ENCODE data around the gene FAXDC2.

Gene FAXDC2

DNA sequence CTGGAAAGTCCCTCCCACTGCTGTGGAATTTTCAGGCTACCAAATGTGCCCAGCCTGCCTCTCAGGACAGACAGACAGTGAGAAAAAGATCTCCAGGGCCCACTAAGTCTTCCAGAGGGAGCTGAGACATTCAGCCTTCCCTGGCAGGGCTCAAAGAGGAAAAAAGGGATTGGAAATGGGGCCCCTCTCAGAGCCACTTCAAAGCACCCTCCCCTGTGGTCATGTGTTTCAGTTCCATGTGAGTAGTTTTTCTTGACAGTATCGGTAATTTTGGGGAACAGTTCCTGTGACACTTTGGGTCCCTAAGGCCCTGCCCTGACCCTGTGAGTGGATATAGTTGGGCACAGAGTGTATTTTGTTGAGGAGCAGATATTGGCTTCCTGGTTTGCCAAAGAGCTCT, 70.3 kb downstream of the FAXDC2 start:
- peaks cover 0 to 4% of the 10 kb centered on the region in 2 experiments for H3K36me3 ChIP-seq (ENCODE audit: control insufficient read depth in 1 of 2, insufficient read depth in 2 of 2, low read depth in 1 of 2, low read length in 2 of 2)
- no peak overlapping the region for H3K9ac ChIP-seq (ENCODE audit: low read length)
- no peak overlapping the region for H4K8ac ChIP-seq (ENCODE audit: low read length)
- no peak overlapping the region for H2BK12ac ChIP-seq (ENCODE audit: low read length in 2 of 2)
- no peak overlapping the region for H3K4me3 ChIP-seq (ENCODE audit: insufficient read depth in 1 of 2, low read depth in 1 of 2, low read length in 2 of 2)
- peaks cover 30% of the 10 kb centered on the region for H3K4me1 ChIP-seq (ENCODE audit: control insufficient read depth, insufficient read depth, low read depth, low read length)
- no peak overlapping the region for H2BK5ac ChIP-seq (ENCODE audit: low read depth, low read length, poor library complexity, severe bottlenecking)
- no peak overlapping the region for H3K4me2 ChIP-seq (ENCODE audit: low read length, poor library complexity, severe bottlenecking)
- H4K91ac ChIP-seq (ENCODE audit: low read length) = no peak overlapping the region
- no peak overlapping the region for H3K27ac ChIP-seq (ENCODE audit: low read length, poor library complexity, severe bottlenecking)
- H3K9me3 ChIP-seq (ENCODE audit: control insufficient read depth, low read length) = no peaks in the 10 kb centered on the region
- peaks cover 7% of the 10 kb centered on the region for H3K79me1 ChIP-seq (replicated peaks; ENCODE audit: low read length, poor library complexity, severe bottlenecking)
- H2BK120ac ChIP-seq (ENCODE audit: low read depth, low read length) = no peak overlapping the region
- no peak overlapping the region for H3K14ac ChIP-seq (ENCODE audit: low read length in 2 of 2)
- no peak overlapping the region for H3K18ac ChIP-seq (ENCODE audit: low read depth in 1 of 2, low read length in 2 of 2)
- H3K23ac ChIP-seq (ENCODE audit: low read length in 2 of 2) = no peak overlapping the region
- WGBS = 95% methylated on average over 1 of the region's 1 CpG
- no peak overlapping the region for H2AFZ ChIP-seq (ENCODE audit: low read depth, low read length)
- H3K27me3 ChIP-seq (ENCODE audit: control insufficient read depth in 1 of 2, insufficient read depth in 1 of 2, low read length in 2 of 2) = no peaks in the 10 kb centered on the region
- no peak overlapping the region for H3K4ac ChIP-seq (ENCODE audit: low read depth in 1 of 2, low read length in 2 of 2)
- no peak for DNase-seq
- no peak overlapping the region for H2BK15ac ChIP-seq (ENCODE audit: low read depth, poor library complexity, severe bottlenecking)
- H2AK5ac ChIP-seq (ENCODE audit: low read length, severe bottlenecking) = peak overlapping the region; percentile 53

DNA sequence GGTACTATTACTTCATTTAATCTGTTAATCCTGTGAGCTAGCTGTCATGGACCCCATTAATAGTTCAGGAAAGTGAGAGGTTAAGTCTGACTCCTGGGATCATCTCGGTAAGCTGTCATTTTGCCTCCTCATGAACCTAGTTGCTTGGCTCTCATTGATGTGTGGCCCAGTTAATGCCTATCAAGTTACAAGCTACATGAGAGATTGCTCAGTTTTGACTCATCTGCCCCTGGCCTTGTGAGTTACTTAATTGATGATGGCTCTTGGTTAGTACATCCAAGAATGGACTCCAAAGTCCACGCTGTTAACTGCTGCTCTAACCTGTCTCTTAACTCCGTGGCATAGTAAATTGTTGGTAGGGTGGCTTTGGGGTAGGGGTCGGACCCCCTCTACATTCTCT, 71.3 kb downstream of the FAXDC2 start:
- no peaks in the 10 kb centered on the region for H3K27me3 ChIP-seq (ENCODE audit: control insufficient read depth in 1 of 2, insufficient read depth in 1 of 2, low read length in 2 of 2)
- no peak overlapping the region for H2BK5ac ChIP-seq (ENCODE audit: low read depth, low read length, poor library complexity, severe bottlenecking)
- no peak overlapping the region for H4K91ac ChIP-seq (ENCODE audit: low read length)
- peak; percentile 81 for DNase-seq
- H2BK12ac ChIP-seq (ENCODE audit: low read length in 2 of 2) = no peak overlapping the region
- H3K14ac ChIP-seq (ENCODE audit: low read length in 2 of 2) = no peak overlapping the region
- no peak overlapping the region for H2BK120ac ChIP-seq (ENCODE audit: low read depth, low read length)
- no peak overlapping the region for H3K4ac ChIP-seq (ENCODE audit: low read depth in 1 of 2, low read length in 2 of 2)
- no peak overlapping the region for H3K27ac ChIP-seq (ENCODE audit: low read length, poor library complexity, severe bottlenecking)
- no peak overlapping the region for H2AFZ ChIP-seq (ENCODE audit: low read depth, low read length)
- peaks cover 7% of the 10 kb centered on the region for H3K79me1 ChIP-seq (replicated peaks; ENCODE audit: low read length, poor library complexity, severe bottlenecking)
- no peak overlapping the region for H2AK5ac ChIP-seq (ENCODE audit: low read length, severe bottlenecking)
- H3K18ac ChIP-seq (ENCODE audit: low read depth in 1 of 2, low read length in 2 of 2) = no peak overlapping the region
- no peak overlapping the region for H3K4me3 ChIP-seq (ENCODE audit: insufficient read depth in 1 of 2, low read depth in 1 of 2, low read length in 2 of 2)
- no peak overlapping the region for H3K4me2 ChIP-seq (ENCODE audit: low read length, poor library complexity, severe bottlenecking)
- H3K4me1 ChIP-seq (ENCODE audit: control insufficient read depth, insufficient read depth, low read depth, low read length) = peaks cover 28% of the 10 kb centered on the region
- 48% methylated on average over 1 of the region's 4 CpGs for WGBS
- H3K36me3 ChIP-seq (ENCODE audit: control insufficient read depth in 1 of 2, insufficient read depth in 2 of 2, low read depth in 1 of 2, low read length in 2 of 2) = peaks cover 0 to 4% of the 10 kb centered on the region in 2 experiments
- no peak overlapping the region for H2BK15ac ChIP-seq (ENCODE audit: low read depth, poor library complexity, severe bottlenecking)
- no peak overlapping the region for H3K9ac ChIP-seq (ENCODE audit: low read length)
- H3K23ac ChIP-seq (ENCODE audit: low read length in 2 of 2) = no peak overlapping the region
- H4K8ac ChIP-seq (ENCODE audit: low read length) = no peak overlapping the region
- H3K9me3 ChIP-seq (ENCODE audit: control insufficient read depth, low read length) = no peaks in the 10 kb centered on the region

DNA sequence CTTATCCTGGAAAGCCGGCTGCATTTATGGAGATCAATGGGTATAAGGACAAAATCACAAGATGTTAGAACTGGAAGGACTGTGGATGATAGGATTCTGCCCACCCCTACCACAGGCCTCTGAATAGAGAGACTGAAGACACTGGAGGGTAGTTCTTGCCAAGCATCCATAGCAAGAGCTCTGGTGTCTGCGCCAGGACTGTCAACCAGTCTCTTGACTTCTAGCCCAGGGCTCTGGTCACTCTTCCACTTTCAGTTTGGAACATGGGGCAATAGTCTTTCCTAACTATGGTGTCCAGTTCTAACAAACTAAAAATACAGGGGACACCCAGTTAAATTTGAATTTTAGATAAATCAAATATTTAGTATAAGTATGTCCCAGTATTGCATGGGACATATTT, 71.9 kb downstream of the FAXDC2 start:
- Histone ChIP-seq H3K27me3 (ENCODE audit: control insufficient read depth in 1 of 2, insufficient read depth in 1 of 2, low read length in 2 of 2) (no peaks in the 10 kb centered on the region), H3K23ac (ENCODE audit: low read length in 2 of 2) (no peak overlapping the region), H2AK5ac (ENCODE audit: low read length, severe bottlenecking) (no peak overlapping the region), H4K91ac (ENCODE audit: low read length) (no peak overlapping the region), H3K18ac (ENCODE audit: low read depth in 1 of 2, low read length in 2 of 2) (no peak overlapping the region), H2BK120ac (ENCODE audit: low read depth, low read length) (no peak overlapping the region), H3K4ac (ENCODE audit: low read depth in 1 of 2, low read length in 2 of 2) (no peak overlapping the region), H4K8ac (ENCODE audit: low read length) (no peak overlapping the region), H3K4me3 (ENCODE audit: insufficient read depth in 1 of 2, low read depth in 1 of 2, low read length in 2 of 2) (no peak overlapping the region), H2BK5ac (ENCODE audit: low read depth, low read length, poor library complexity, severe bottlenecking) (no peak overlapping the region), H3K4me2 (ENCODE audit: low read length, poor library complexity, severe bottlenecking) (no peak overlapping the region), H3K9ac (ENCODE audit: low read length) (no peak overlapping the region), H3K14ac (ENCODE audit: low read length in 2 of 2) (no peak overlapping the region), H3K36me3 (ENCODE audit: control insufficient read depth in 1 of 2, insufficient read depth in 2 of 2, low read depth in 1 of 2, low read length in 2 of 2) (peaks cover 0 to 8% of the 10 kb centered on the region in 2 experiments), H3K4me1 (ENCODE audit: control insufficient read depth, insufficient read depth, low read depth, low read length) (peaks cover 25% of the 10 kb centered on the region), H3K27ac (ENCODE audit: low read length, poor library complexity, severe bottlenecking) (no peak overlapping the region), H2BK12ac (ENCODE audit: low read length in 2 of 2) (no peak overlapping the region), H2BK15ac (ENCODE audit: low read depth, poor library complexity, severe bottlenecking) (no peak overlapping the region), H2AFZ (ENCODE audit: low read depth, low read length) (no peak overlapping the region), H3K9me3 (ENCODE audit: control insufficient read depth, low read length) (no peaks in the 10 kb centered on the region), H3K79me1 (replicated peaks; ENCODE audit: low read length, poor library complexity, severe bottlenecking) (peaks cover 7% of the 10 kb centered on the region)
- WGBS = 93% methylated on average over 2 of the region's 2 CpGs
- no peak for DNase-seq

DNA sequence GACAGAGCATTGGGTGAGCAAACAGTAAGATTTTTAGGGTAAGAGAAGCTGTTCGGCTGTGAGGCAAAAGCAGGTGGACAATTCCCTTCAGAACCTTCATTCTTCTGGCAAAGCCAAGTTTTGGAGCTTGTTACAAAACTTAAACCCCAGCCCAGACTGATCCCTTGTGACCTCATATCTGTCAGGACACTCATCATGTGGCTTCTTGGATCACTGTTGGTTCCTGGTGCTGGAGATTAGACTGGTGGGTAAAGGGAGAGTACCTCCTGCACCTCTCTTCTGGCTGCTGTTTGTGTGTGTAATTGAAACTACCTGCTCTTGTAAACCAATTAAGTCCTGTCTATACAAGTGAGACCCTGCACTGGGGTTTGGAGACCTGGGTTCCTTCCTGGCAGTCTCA, 74.2 kb downstream of the FAXDC2 start:
- 86% methylated on average over 1 of the region's 1 CpG for WGBS
- Histone ChIP-seq H3K27me3 (ENCODE audit: control insufficient read depth in 1 of 2, insufficient read depth in 1 of 2, low read length in 2 of 2) (no peaks in the 10 kb centered on the region), H2BK15ac (ENCODE audit: low read depth, poor library complexity, severe bottlenecking) (no peak overlapping the region), H3K27ac (ENCODE audit: low read length, poor library complexity, severe bottlenecking) (no peak overlapping the region), H3K4me2 (ENCODE audit: low read length, poor library complexity, severe bottlenecking) (no peak overlapping the region), H3K36me3 (ENCODE audit: control insufficient read depth in 1 of 2, insufficient read depth in 2 of 2, low read depth in 1 of 2, low read length in 2 of 2) (peaks cover 0 to 12% of the 10 kb centered on the region in 2 experiments), H2AK5ac (ENCODE audit: low read length, severe bottlenecking) (no peak overlapping the region), H3K4me3 (ENCODE audit: insufficient read depth in 1 of 2, low read depth in 1 of 2, low read length in 2 of 2) (no peak overlapping the region), H3K18ac (ENCODE audit: low read depth in 1 of 2, low read length in 2 of 2) (no peak overlapping the region), H2BK5ac (ENCODE audit: low read depth, low read length, poor library complexity, severe bottlenecking) (no peak overlapping the region), H2BK120ac (ENCODE audit: low read depth, low read length) (no peak overlapping the region), H3K14ac (ENCODE audit: low read length in 2 of 2) (no peak overlapping the region), H3K9ac (ENCODE audit: low read length) (no peak overlapping the region), H3K9me3 (ENCODE audit: control insufficient read depth, low read length) (no peaks in the 10 kb centered on the region), H4K91ac (ENCODE audit: low read length) (no peak overlapping the region), H3K4ac (ENCODE audit: low read depth in 1 of 2, low read length in 2 of 2) (no peak overlapping the region), H4K8ac (ENCODE audit: low read length) (no peak overlapping the region), H3K4me1 (ENCODE audit: control insufficient read depth, insufficient read depth, low read depth, low read length) (peaks cover 21% of the 10 kb centered on the region), H3K79me1 (replicated peaks; ENCODE audit: low read length, poor library complexity, severe bottlenecking) (peaks cover 2% of the 10 kb centered on the region), H2BK12ac (ENCODE audit: low read length in 2 of 2) (no peak overlapping the region), H2AFZ (ENCODE audit: low read depth, low read length) (no peak overlapping the region), H3K23ac (ENCODE audit: low read length in 2 of 2) (peak overlapping the region in 1 of 2 experiments; percentile 11)
- DNase-seq = no peak
